Measurements from ENCODE around the gene ZBTB1.

DNA sequence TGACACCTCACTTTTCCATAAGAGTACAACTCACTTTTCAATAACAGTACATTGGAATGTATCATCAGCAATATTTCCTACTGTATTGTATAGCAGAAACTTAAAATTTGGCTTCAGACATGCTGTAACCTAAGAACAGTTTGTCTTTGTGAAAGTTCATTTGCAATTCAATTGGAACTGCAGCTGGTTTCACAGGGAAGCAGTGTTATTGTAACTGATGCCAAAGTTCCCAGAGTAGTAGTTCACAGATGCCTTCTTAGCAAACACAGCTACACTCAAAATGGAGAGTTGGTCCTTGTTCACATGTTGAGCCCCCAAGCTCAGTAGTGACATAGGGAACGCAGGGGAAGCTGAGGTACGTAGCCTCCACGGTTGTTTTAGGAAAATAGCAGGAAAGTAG is 68.5 kb downstream of the ZBTB1 start:
- TF ChIP-seq, protein P1, sequence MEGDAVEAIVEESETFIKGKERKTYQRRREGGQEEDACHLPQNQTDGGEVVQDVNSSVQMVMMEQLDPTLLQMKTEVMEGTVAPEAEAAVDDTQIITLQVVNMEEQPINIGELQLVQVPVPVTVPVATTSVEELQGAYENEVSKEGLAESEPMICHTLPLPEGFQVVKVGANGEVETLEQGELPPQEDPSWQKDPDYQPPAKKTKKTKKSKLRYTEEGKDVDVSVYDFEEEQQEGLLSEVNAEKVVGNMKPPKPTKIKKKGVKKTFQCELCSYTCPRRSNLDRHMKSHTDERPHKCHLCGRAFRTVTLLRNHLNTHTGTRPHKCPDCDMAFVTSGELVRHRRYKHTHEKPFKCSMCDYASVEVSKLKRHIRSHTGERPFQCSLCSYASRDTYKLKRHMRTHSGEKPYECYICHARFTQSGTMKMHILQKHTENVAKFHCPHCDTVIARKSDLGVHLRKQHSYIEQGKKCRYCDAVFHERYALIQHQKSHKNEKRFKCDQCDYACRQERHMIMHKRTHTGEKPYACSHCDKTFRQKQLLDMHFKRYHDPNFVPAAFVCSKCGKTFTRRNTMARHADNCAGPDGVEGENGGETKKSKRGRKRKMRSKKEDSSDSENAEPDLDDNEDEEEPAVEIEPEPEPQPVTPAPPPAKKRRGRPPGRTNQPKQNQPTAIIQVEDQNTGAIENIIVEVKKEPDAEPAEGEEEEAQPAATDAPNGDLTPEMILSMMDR (IDR thresholded peaks at IDR 0.05): no peak
- no peak for TF ChIP-seq POLR2A (IDR thresholded peaks at IDR 0.05)

Data from adrenal gland (tissue), 5 donors.